ENCODE measurements around the gene TXNDC17. TPM values are rescaled to one million over a fixed set of nuclear protein-coding genes. Genes with fewer than 3 reads are reported as not detected.

Gene TXNDC17
- total RNA-seq, 1 experiment from 2014 or later = 75.4 TPM

DNA sequence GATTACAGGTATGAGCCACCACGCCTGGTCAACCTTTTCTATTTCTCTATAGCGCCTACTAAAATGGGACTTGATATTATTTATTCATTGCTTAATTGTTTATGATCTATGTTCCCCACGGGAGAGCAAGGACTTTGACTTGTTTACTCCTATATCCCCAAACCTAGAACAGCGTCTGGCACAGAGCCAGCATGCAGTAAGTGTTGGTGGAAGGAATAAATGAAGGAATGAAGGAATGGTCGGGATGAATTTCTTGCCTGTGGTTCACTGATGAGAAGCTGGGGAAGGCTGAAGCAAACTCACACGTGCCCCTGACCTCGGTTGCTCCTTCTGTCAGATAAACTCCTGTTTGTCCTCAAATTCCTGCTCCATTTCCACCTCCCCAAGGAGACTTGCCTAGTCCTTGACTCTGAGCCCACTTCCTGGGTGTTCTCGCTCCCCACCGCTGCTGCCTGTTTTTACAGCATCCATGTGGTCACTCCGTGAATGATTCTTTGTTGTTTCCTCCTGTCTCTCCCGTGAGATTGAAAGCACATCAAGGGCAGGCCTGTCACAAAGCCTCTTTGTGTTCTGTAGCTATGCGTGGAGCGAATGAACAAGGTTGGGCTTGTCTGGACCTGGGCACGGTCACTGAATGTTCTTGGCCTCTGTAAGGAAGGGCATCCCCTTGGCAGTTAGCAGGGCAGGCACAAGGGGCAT lies 28.0 kb downstream of the TXNDC17 start:
- no peak overlapping the region for H2AFZ ChIP-seq (ENCODE audit: low read length)
- peaks cover 6% of the 10 kb centered on the region; the same call in 1 of the 2 replicates for H3K4me1 ChIP-seq (ENCODE audit: low read length)
- H3K27me3 ChIP-seq (ENCODE audit: low read length) = no peaks in the 10 kb centered on the region
- H3K27ac ChIP-seq (ENCODE audit: low read length) = no peak overlapping the region
- no peaks in the 10 kb centered on the region for H3K9me2 ChIP-seq (replicated peaks; ENCODE audit: insufficient read depth, low read length)
- no peak for DNase-seq
- H3K9ac ChIP-seq (ENCODE audit: low read length) = no peak overlapping the region
- no peaks in the 10 kb centered on the region for H4K20me1 ChIP-seq (ENCODE audit: insufficient read depth, low read depth, low read length)
- H3K79me2 ChIP-seq (ENCODE audit: low read length) = peaks cover 7% of the 10 kb centered on the region; the same call in 1 of the 2 replicates
- no peak overlapping the region for H3K4me2 ChIP-seq (ENCODE audit: low read depth, low read length, poor library complexity, severe bottlenecking)
- H3K9me3 ChIP-seq (ENCODE audit: low read length) = no peaks in the 10 kb centered on the region
- H3K36me3 ChIP-seq (ENCODE audit: insufficient read depth, low read length) = peaks cover 4% of the 10 kb centered on the region; the same call in 1 of the 2 replicates
- H3K4me3 ChIP-seq (ENCODE audit: low read length) = no peak overlapping the region

DNA sequence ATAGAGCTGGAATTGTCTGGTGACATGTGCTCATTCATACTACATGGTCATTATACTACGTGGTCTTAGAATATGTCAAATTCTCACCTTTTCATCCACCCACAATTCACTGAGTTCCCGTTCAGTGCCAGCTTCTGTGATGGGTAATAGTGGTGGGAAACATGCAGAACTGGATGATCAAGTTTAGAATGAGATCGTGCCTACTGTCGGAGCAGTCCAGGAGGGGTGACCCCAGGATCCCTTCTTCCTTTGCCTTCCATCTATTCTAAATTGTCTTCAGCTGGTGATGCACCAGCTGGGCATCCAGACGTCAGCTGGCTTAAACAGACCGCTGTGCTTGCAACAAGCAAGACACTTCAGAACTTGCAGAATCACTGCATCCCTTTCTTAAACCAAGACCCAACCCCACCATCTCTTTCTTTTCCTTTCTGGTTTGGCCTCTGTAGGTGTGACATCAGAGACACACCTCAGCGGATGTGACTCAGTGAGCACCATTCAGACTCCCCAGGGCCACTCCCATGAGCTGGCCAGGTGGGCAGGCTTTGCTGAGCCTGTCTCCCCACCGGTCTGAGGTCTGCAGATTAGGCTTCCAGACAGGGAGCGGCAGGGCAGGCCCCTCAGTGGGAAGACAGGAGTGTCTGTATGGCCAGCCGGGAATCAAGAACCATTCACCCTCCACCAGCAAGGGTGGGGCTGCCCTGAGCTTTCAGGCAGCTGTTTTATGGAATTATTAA lies 28.8 kb downstream of the TXNDC17 start:
- no peaks in the 10 kb centered on the region for H4K20me1 ChIP-seq (ENCODE audit: insufficient read depth, low read depth, low read length)
- H3K9me3 ChIP-seq (ENCODE audit: low read length) = no peaks in the 10 kb centered on the region
- H3K4me1 ChIP-seq (ENCODE audit: low read length) = 0 out of 2 replicates have a peak, but pooled peaks cover 3% of the 10 kb centered on the region
- no peaks in the 10 kb centered on the region for H3K9me2 ChIP-seq (replicated peaks; ENCODE audit: insufficient read depth, low read length)
- no peak overlapping the region for H3K4me3 ChIP-seq (ENCODE audit: low read length)
- H3K27me3 ChIP-seq (ENCODE audit: low read length) = no peaks in the 10 kb centered on the region
- DNase-seq = no peak
- 0 out of 2 replicates have a peak, but pooled peaks cover 3% of the 10 kb centered on the region for H3K79me2 ChIP-seq (ENCODE audit: low read length)
- no peak overlapping the region for H3K27ac ChIP-seq (ENCODE audit: low read length)
- no peak overlapping the region for H3K4me2 ChIP-seq (ENCODE audit: low read depth, low read length, poor library complexity, severe bottlenecking)
- no peak overlapping the region for H2AFZ ChIP-seq (ENCODE audit: low read length)
- H3K9ac ChIP-seq (ENCODE audit: low read length) = no peak overlapping the region
- no peaks in the 10 kb centered on the region for H3K36me3 ChIP-seq (ENCODE audit: insufficient read depth, low read length)

DNA sequence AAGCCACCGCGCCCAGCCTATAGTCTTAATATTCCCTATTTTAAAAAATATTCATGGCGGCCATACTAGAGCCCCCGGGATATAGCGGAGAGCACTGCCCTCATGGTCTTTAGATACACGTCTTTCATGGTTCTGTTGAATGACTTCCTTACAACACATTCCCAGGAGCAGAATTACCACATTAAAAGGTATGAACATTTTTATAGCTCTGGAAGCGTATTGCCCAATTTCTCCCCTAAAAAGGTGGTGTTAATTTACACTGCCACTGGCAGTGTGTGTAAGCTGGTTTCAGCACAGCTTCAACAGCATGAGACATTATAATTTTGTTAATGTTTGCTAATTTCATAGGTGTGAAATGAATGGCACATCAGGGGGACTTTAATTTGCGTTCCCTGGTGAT lies 29.7 kb downstream of the TXNDC17 start:
- DNase-seq = no peak
- H3K9ac ChIP-seq (ENCODE audit: low read length) = no peak overlapping the region

DNA sequence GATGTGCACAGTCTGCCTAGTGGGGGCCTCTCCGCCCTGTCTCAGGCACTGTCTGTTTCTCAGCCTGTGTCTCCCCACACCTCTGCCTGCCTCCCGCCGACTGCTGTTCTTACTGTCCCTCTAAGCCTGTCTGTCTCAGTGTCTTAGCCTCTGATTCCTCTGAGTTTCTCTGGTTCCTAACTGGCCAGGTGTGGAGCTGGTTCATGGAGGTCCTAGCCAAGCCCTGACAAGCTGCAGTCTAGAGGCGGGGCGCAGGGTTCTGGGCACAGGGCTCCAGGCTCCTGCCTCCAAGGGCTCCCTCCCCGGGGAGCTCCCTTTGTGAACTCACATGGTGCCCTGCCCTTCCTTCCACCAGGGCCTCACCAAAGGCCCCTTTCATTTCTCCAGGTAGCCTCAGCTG lies 30.1 kb downstream of the TXNDC17 start:
- Histone ChIP-seq H3K79me2 (ENCODE audit: low read length) (no peaks in the 10 kb centered on the region), H4K20me1 (ENCODE audit: insufficient read depth, low read depth, low read length) (peaks cover 5% of the 10 kb centered on the region; the same call in 1 of the 2 replicates), H3K9me3 (ENCODE audit: low read length) (no peaks in the 10 kb centered on the region), H2AFZ (ENCODE audit: low read length) (no peak overlapping the region), H3K27ac (ENCODE audit: low read length) (no peak overlapping the region), H3K4me1 (ENCODE audit: low read length) (no peaks in the 10 kb centered on the region), H3K27me3 (ENCODE audit: low read length) (no peaks in the 10 kb centered on the region), H3K4me3 (ENCODE audit: low read length) (no peak overlapping the region), H3K36me3 (ENCODE audit: insufficient read depth, low read length) (no peaks in the 10 kb centered on the region), H3K4me2 (ENCODE audit: low read depth, low read length, poor library complexity, severe bottlenecking) (no peak overlapping the region), H3K9ac (ENCODE audit: low read length) (no peak overlapping the region), H3K9me2 (replicated peaks; ENCODE audit: insufficient read depth, low read length) (no peaks in the 10 kb centered on the region)
- no peak for DNase-seq

More for the DNA sequence above, 29.7 kb downstream of the TXNDC17 start:
- Histone ChIP-seq H3K4me3 (ENCODE audit: low read length) (no peak overlapping the region), H4K20me1 (ENCODE audit: insufficient read depth, low read depth, low read length) (peaks cover 1% of the 10 kb centered on the region; the same call in 1 of the 2 replicates), H3K27me3 (ENCODE audit: low read length) (no peaks in the 10 kb centered on the region), H3K79me2 (ENCODE audit: low read length) (no peaks in the 10 kb centered on the region), H3K9me3 (ENCODE audit: low read length) (no peaks in the 10 kb centered on the region), H3K4me2 (ENCODE audit: low read depth, low read length, poor library complexity, severe bottlenecking) (no peak overlapping the region), H3K9me2 (replicated peaks; ENCODE audit: insufficient read depth, low read length) (no peaks in the 10 kb centered on the region), H3K4me1 (ENCODE audit: low read length) (no peaks in the 10 kb centered on the region), H3K27ac (ENCODE audit: low read length) (no peak overlapping the region), H2AFZ (ENCODE audit: low read length) (no peak overlapping the region), H3K36me3 (ENCODE audit: insufficient read depth, low read length) (no peaks in the 10 kb centered on the region)

DNA sequence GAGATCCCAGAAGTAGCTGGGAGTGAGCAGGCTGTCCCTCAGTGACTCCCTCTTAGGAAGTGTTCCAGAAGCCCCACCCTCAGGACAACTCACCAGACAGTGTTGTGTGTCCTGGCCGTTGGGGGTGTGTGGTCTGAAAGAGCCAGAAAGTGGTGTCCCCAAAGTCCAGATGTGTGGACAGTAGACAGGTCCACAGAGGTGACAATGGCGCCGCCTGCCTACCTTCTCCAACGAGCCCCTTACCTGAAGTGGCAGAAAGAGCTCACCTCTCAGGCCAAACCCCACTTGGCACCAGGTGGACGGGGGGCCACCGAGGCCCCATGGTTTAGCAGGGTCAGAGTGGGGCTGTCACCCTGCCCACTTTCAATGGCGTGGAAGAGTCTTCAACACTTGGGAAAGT lies 30.6 kb downstream of the TXNDC17 start:
- Histone ChIP-seq H3K27ac (ENCODE audit: low read length) (no peak overlapping the region), H3K9ac (ENCODE audit: low read length) (no peak overlapping the region), H3K4me1 (ENCODE audit: low read length) (no peaks in the 10 kb centered on the region), H2AFZ (ENCODE audit: low read length) (no peak overlapping the region), H3K9me3 (ENCODE audit: low read length) (no peaks in the 10 kb centered on the region), H3K9me2 (replicated peaks; ENCODE audit: insufficient read depth, low read length) (no peaks in the 10 kb centered on the region), H3K36me3 (ENCODE audit: insufficient read depth, low read length) (no peaks in the 10 kb centered on the region), H4K20me1 (ENCODE audit: insufficient read depth, low read depth, low read length) (peaks cover 9% of the 10 kb centered on the region; the same call in 1 of the 2 replicates), H3K4me3 (ENCODE audit: low read length) (no peak overlapping the region), H3K4me2 (ENCODE audit: low read depth, low read length, poor library complexity, severe bottlenecking) (no peak overlapping the region), H3K79me2 (ENCODE audit: low read length) (no peaks in the 10 kb centered on the region), H3K27me3 (ENCODE audit: low read length) (no peaks in the 10 kb centered on the region)
- no peak for DNase-seq

DNA sequence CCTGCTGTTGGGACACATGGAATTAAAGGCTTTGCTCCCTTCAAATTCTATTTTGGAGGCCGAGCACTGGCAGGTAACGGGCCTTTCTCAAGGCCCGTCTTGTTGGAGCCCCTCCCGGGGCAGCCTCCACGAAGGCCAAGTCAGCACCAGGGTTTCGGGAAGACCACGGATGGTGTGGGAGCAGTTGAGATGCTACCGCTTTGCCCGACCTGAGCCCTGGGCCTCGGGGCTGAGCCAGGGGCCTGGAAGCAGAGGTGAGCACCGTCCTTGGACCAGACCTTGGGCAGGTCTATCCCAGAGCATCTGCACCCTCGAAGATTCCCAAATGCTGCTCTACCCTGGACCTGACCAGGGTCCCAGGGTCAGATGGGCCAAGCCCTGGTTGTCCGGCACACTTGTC lies 33.7 kb downstream of the TXNDC17 start:
- Histone ChIP-seq H3K4me2 (ENCODE audit: low read depth, low read length, poor library complexity, severe bottlenecking) (no peak overlapping the region), H3K27me3 (ENCODE audit: low read length) (no peaks in the 10 kb centered on the region), H3K9me2 (replicated peaks; ENCODE audit: insufficient read depth, low read length) (no peaks in the 10 kb centered on the region), H3K9me3 (ENCODE audit: low read length) (no peaks in the 10 kb centered on the region), H4K20me1 (ENCODE audit: insufficient read depth, low read depth, low read length) (peaks cover 14% of the 10 kb centered on the region; the same call in 1 of the 2 replicates), H2AFZ (ENCODE audit: low read length) (no peak overlapping the region), H3K9ac (ENCODE audit: low read length) (no peak overlapping the region), H3K4me3 (ENCODE audit: low read length) (no peak overlapping the region), H3K36me3 (ENCODE audit: insufficient read depth, low read length) (no peaks in the 10 kb centered on the region), H3K79me2 (ENCODE audit: low read length) (no peaks in the 10 kb centered on the region), H3K27ac (ENCODE audit: low read length) (no peak overlapping the region), H3K4me1 (ENCODE audit: low read length) (peaks cover 4% of the 10 kb centered on the region; the same call in 1 of the 2 replicates)
- DNase-seq = no peak

DNA sequence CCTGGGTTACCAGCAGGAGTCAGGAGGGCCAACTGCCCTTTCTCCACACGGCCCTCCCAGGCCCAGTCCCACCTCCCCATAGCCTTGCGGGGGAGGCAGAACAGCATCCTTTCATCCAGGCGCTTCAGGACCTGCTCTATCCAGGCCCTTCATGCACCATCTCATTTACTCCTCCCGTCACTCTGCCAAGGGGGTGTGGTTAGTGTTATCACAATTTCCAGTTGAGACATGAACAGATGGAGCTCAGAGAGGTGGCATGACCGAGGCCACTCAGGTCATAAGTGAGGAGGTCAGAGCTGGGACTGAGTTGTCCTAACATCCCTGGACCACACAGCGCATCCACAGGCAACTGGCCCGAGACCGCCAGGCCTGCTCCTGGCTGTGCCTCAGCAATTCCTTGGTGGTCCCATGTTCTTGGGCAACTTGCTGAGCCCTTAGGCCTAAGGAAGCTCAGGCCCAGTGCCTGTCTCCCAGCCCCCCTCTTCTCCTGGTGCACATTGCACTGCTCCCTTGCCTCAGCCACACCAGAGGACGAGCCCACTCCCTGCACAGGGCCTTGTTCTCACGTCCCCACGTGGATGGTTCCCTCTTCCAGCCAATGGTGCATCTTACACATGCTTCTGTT lies 34.5 kb downstream of the TXNDC17 start:
- Histone ChIP-seq H2AFZ (ENCODE audit: low read length) (no peak overlapping the region), H3K4me2 (ENCODE audit: low read depth, low read length, poor library complexity, severe bottlenecking) (no peak overlapping the region), H3K27ac (ENCODE audit: low read length) (no peak overlapping the region), H3K27me3 (ENCODE audit: low read length) (no peaks in the 10 kb centered on the region), H3K4me1 (ENCODE audit: low read length) (peaks cover 4% of the 10 kb centered on the region; the same call in 1 of the 2 replicates), H3K9me2 (replicated peaks; ENCODE audit: insufficient read depth, low read length) (no peaks in the 10 kb centered on the region), H3K9me3 (ENCODE audit: low read length) (no peaks in the 10 kb centered on the region), H3K4me3 (ENCODE audit: low read length) (no peak overlapping the region), H3K9ac (ENCODE audit: low read length) (no peak overlapping the region), H3K36me3 (ENCODE audit: insufficient read depth, low read length) (no peaks in the 10 kb centered on the region), H4K20me1 (ENCODE audit: insufficient read depth, low read depth, low read length) (peaks cover 14% of the 10 kb centered on the region; the same call in 1 of the 2 replicates), H3K79me2 (ENCODE audit: low read length) (no peaks in the 10 kb centered on the region)
- no peak for DNase-seq

DNA sequence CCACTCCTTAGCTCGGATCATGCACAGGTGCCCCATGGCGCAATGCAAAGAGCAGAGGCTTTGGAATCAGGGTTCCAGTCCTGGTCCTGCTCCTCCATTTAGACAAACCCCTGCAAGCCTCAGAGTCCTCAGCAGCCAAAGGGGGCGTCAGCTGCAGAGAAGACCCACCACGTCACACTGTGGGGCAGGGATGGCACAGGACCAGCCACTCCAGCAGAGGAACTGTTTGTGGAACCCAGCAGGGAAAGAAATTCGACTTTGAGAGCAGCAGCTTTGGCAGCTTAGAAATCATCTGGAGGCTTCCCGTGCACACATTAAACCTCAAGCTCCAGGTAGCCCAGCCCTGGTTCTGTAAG lies 35.9 kb downstream of the TXNDC17 start:
- Histone ChIP-seq H3K27ac (ENCODE audit: low read length) (no peak overlapping the region), H3K4me2 (ENCODE audit: low read depth, low read length, poor library complexity, severe bottlenecking) (no peak overlapping the region), H4K20me1 (ENCODE audit: insufficient read depth, low read depth, low read length) (peaks cover 14% of the 10 kb centered on the region; the same call in 1 of the 2 replicates), H3K9ac (ENCODE audit: low read length) (no peak overlapping the region), H3K9me2 (replicated peaks; ENCODE audit: insufficient read depth, low read length) (no peaks in the 10 kb centered on the region), H3K36me3 (ENCODE audit: insufficient read depth, low read length) (no peaks in the 10 kb centered on the region), H3K4me1 (ENCODE audit: low read length) (peaks cover 4% of the 10 kb centered on the region; the same call in 1 of the 2 replicates), H2AFZ (ENCODE audit: low read length) (no peak overlapping the region), H3K9me3 (ENCODE audit: low read length) (no peaks in the 10 kb centered on the region), H3K79me2 (ENCODE audit: low read length) (no peaks in the 10 kb centered on the region), H3K4me3 (ENCODE audit: low read length) (no peak overlapping the region), H3K27me3 (ENCODE audit: low read length) (no peaks in the 10 kb centered on the region)
- no peak for DNase-seq

All from Karpas-422 (cell line).